Measurements from ENCODE around the gene GOT1.
A peak's percentile ranks its signal among the peaks of the same experiment; 100 is the strongest.

GOT1 gene

GRCh38 chr10:99456931-99457288 lies 26.5 kb upstream of the GOT1 start:
- Histone ChIP-seq H4K12ac (ENCODE audit: low read depth, low read length) (no peak overlapping the region), H3K4me3 (ENCODE audit: low read depth, low read length) (no peak overlapping the region), H4K8ac (ENCODE audit: low read depth, low read length) (no peak overlapping the region), H3K9me3 (ENCODE audit: insufficient read depth, low read depth, low read length) (no peaks in the 10 kb centered on the region), H3K4me2 (ENCODE audit: low read length) (no peak overlapping the region), H3K14ac (ENCODE audit: low read length) (no peak overlapping the region), H2BK5ac (ENCODE audit: low read depth, low read length, poor library complexity) (no peak overlapping the region), H2BK120ac (ENCODE audit: insufficient read depth, low read length, poor library complexity) (no peak overlapping the region), H2AFZ (ENCODE audit: insufficient read depth, low read length, poor library complexity) (no peak overlapping the region), H3K27me3 (ENCODE audit: insufficient read depth, low read length) (no peaks in the 10 kb centered on the region), H3K18ac (ENCODE audit: low read length) (no peak overlapping the region), H2BK12ac (ENCODE audit: low read length) (no peak overlapping the region), H3K79me1 (ENCODE audit: low read length) (no peaks in the 10 kb centered on the region), H3K4me1 (ENCODE audit: control insufficient read depth in 1 of 2, insufficient read depth in 2 of 2, low read length in 2 of 2) (no peaks in the 10 kb centered on the region), H3K27ac (ENCODE audit: low read depth, low read length) (no peak overlapping the region), H3K9ac (ENCODE audit: low read length) (no peak overlapping the region), H2AK5ac (ENCODE audit: low read length) (no peak overlapping the region), H3K4ac (ENCODE audit: low read depth, low read length) (no peak overlapping the region), H4K91ac (ENCODE audit: low read depth, low read length) (no peak overlapping the region), H3K23ac (ENCODE audit: low read length) (no peak overlapping the region), H3K79me2 (ENCODE audit: control insufficient read depth, insufficient read depth, low read length, poor library complexity) (no peaks in the 10 kb centered on the region), H3K36me3 (ENCODE audit: control insufficient read depth in 1 of 2, insufficient read depth in 2 of 2, low read length in 2 of 2) (no peaks in the 10 kb centered on the region)
- WGBS (ENCODE audit: extremely low coverage, insufficient coverage, insufficient read length): no CpG with 5 or more reads among the region's 2 CpGs
- DNase-seq: no peak

- Histone ChIP-seq H3K14ac (ENCODE audit: low read length) (no peak overlapping the region), H4K91ac (ENCODE audit: low read depth, low read length) (no peak overlapping the region), H2BK120ac (ENCODE audit: insufficient read depth, low read length, poor library complexity) (no peak overlapping the region), H3K27ac (ENCODE audit: low read depth, low read length) (no peak overlapping the region), H3K4me1 (ENCODE audit: control insufficient read depth in 1 of 2, insufficient read depth in 2 of 2, low read length in 2 of 2) (peaks cover 0 to 3% of the 10 kb centered on the region in 2 experiments), H2AK5ac (ENCODE audit: low read length) (no peak overlapping the region), H3K79me1 (ENCODE audit: low read length) (no peaks in the 10 kb centered on the region), H3K79me2 (ENCODE audit: control insufficient read depth, insufficient read depth, low read length, poor library complexity) (no peaks in the 10 kb centered on the region), H3K9me3 (ENCODE audit: insufficient read depth, low read depth, low read length) (no peaks in the 10 kb centered on the region), H3K4me3 (ENCODE audit: low read depth, low read length) (no peak overlapping the region), H3K4ac (ENCODE audit: low read depth, low read length) (no peak overlapping the region), H3K23ac (ENCODE audit: low read length) (peak overlapping the region; percentile 99), H3K36me3 (ENCODE audit: control insufficient read depth in 1 of 2, insufficient read depth in 2 of 2, low read length in 2 of 2) (no peaks in the 10 kb centered on the region), H2BK12ac (ENCODE audit: low read length) (no peak overlapping the region), H2AFZ (ENCODE audit: insufficient read depth, low read length, poor library complexity) (no peak overlapping the region), H3K27me3 (ENCODE audit: insufficient read depth, low read length) (no peaks in the 10 kb centered on the region), H3K4me2 (ENCODE audit: low read length) (no peak overlapping the region), H2BK5ac (ENCODE audit: low read depth, low read length, poor library complexity) (no peak overlapping the region), H4K12ac (ENCODE audit: low read depth, low read length) (no peak overlapping the region), H3K18ac (ENCODE audit: low read length) (no peak overlapping the region), H4K8ac (ENCODE audit: low read depth, low read length) (no peak overlapping the region), H3K9ac (ENCODE audit: low read length) (no peak overlapping the region)
- DNase-seq: no peak
- WGBS (ENCODE audit: extremely low coverage, insufficient coverage, insufficient read length): 100% methylated on average over 1 of the region's 3 CpGs
Observed at GRCh38 chr10:99456207-99456930, 25.9 kb upstream of the GOT1 start.

- Histone ChIP-seq H3K36me3 (ENCODE audit: control insufficient read depth in 1 of 2, insufficient read depth in 2 of 2, low read length in 2 of 2) (no peaks in the 10 kb centered on the region), H4K12ac (ENCODE audit: low read depth, low read length) (no peak overlapping the region), H2AFZ (ENCODE audit: insufficient read depth, low read length, poor library complexity) (no peak overlapping the region), H3K79me1 (ENCODE audit: low read length) (peaks cover 5% of the 10 kb centered on the region), H3K4me2 (ENCODE audit: low read length) (no peak overlapping the region), H3K4me3 (ENCODE audit: low read depth, low read length) (no peak overlapping the region), H3K79me2 (ENCODE audit: control insufficient read depth, insufficient read depth, low read length, poor library complexity) (no peaks in the 10 kb centered on the region), H2BK12ac (ENCODE audit: low read length) (no peak overlapping the region), H3K18ac (ENCODE audit: low read length) (no peak overlapping the region), H3K4me1 (ENCODE audit: control insufficient read depth in 1 of 2, insufficient read depth in 2 of 2, low read length in 2 of 2) (peaks cover 4 to 16% of the 10 kb centered on the region in 2 experiments), H3K9ac (ENCODE audit: low read length) (no peak overlapping the region), H3K9me3 (ENCODE audit: insufficient read depth, low read depth, low read length) (no peaks in the 10 kb centered on the region), H2BK5ac (ENCODE audit: low read depth, low read length, poor library complexity) (no peak overlapping the region), H3K4ac (ENCODE audit: low read depth, low read length) (no peak overlapping the region), H3K27me3 (ENCODE audit: insufficient read depth, low read length) (no peaks in the 10 kb centered on the region), H3K23ac (ENCODE audit: low read length) (no peak overlapping the region), H3K27ac (ENCODE audit: low read depth, low read length) (no peak overlapping the region), H4K8ac (ENCODE audit: low read depth, low read length) (no peak overlapping the region), H3K14ac (ENCODE audit: low read length) (no peak overlapping the region), H2AK5ac (ENCODE audit: low read length) (no peak overlapping the region), H4K91ac (ENCODE audit: low read depth, low read length) (no peak overlapping the region), H2BK120ac (ENCODE audit: insufficient read depth, low read length, poor library complexity) (no peak overlapping the region)
- DNase-seq: no peak
- WGBS (ENCODE audit: extremely low coverage, insufficient coverage, insufficient read length): no CpG with 5 or more reads among the region's 1 CpG
Observed at GRCh38 chr10:99451981-99452380, 21.6 kb upstream of the GOT1 start.

- no peak for DNase-seq
- Histone ChIP-seq H2AFZ (ENCODE audit: insufficient read depth, low read length, poor library complexity) (no peak overlapping the region), H3K4me2 (ENCODE audit: low read length) (no peak overlapping the region), H3K79me2 (ENCODE audit: control insufficient read depth, insufficient read depth, low read length, poor library complexity) (no peaks in the 10 kb centered on the region), H2BK120ac (ENCODE audit: insufficient read depth, low read length, poor library complexity) (no peak overlapping the region), H2BK12ac (ENCODE audit: low read length) (no peak overlapping the region), H3K4me3 (ENCODE audit: low read depth, low read length) (no peak overlapping the region), H3K79me1 (ENCODE audit: low read length) (peaks cover 5% of the 10 kb centered on the region), H3K27ac (ENCODE audit: low read depth, low read length) (peak overlapping the region; percentile 23), H2AK5ac (ENCODE audit: low read length) (no peak overlapping the region), H3K4ac (ENCODE audit: low read depth, low read length) (no peak overlapping the region), H3K9ac (ENCODE audit: low read length) (no peak overlapping the region), H3K36me3 (ENCODE audit: control insufficient read depth in 1 of 2, insufficient read depth in 2 of 2, low read length in 2 of 2) (no peaks in the 10 kb centered on the region), H3K27me3 (ENCODE audit: insufficient read depth, low read length) (no peaks in the 10 kb centered on the region), H3K9me3 (ENCODE audit: insufficient read depth, low read depth, low read length) (no peaks in the 10 kb centered on the region), H2BK5ac (ENCODE audit: low read depth, low read length, poor library complexity) (no peak overlapping the region), H4K12ac (ENCODE audit: low read depth, low read length) (no peak overlapping the region), H3K4me1 (ENCODE audit: control insufficient read depth in 1 of 2, insufficient read depth in 2 of 2, low read length in 2 of 2) (peaks cover 4 to 16% of the 10 kb centered on the region in 2 experiments), H4K8ac (ENCODE audit: low read depth, low read length) (no peak overlapping the region), H3K23ac (ENCODE audit: low read length) (no peak overlapping the region), H3K18ac (ENCODE audit: low read length) (no peak overlapping the region), H3K14ac (ENCODE audit: low read length) (no peak overlapping the region), H4K91ac (ENCODE audit: low read depth, low read length) (no peak overlapping the region)
- no CpG with 5 or more reads among the region's 5 CpGs for WGBS (ENCODE audit: extremely low coverage, insufficient coverage, insufficient read length)
Observed at GRCh38 chr10:99451499-99451788, 21.0 kb upstream of the GOT1 start.

Data from trophoblast cell (in vitro differentiated cells and primary cell).